ENCODE measurements around the gene OPA3. TPM values are rescaled to one million over a fixed set of nuclear protein-coding genes. Genes with fewer than 3 reads are reported as not detected.

Gene OPA3
- total RNA-seq, 1 experiment from 2014 or later: 15.2 TPM

DNA sequence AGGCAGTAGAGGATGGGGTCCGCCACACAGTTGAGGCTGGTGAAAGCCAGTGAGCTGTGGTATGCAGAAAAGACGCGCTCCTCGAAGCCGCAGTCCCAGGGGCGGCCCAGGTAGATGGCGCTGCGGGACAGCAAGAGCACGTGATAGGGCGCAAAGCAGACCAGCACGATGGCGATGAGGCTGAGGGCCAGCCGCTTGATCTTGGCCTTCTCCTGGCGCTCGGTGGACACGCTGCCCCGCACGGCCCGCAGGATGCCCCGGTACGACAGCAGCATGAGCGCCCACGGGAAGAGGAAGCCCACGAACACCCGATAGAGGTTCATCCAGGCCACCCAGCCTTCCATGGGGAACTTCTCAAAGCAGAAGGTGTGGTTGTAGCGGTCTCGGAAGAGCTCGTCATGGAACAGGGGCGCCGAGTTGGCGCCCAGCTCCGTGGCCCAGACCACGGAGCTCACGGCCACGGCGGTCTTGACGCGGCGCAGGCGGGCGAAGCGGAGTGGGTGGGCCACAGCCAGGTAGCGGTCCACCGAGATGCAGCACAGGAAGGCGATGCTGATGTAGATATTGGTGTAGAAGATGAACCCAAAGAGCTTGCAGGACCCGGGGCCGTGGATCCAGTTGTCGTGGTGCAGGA, 6.5 kb upstream of the OPA3 start:
- Histone ChIP-seq H3K27ac (no peak overlapping the region), H3K9me2 (ENCODE audit: insufficient read depth) (no peaks in the 10 kb centered on the region), H3K4me3 (no peak overlapping the region), H3F3A (ENCODE audit: insufficient read depth, low read depth) (no peaks in the 10 kb centered on the region), H3K79me2 (ENCODE audit: low read depth) (no peaks in the 10 kb centered on the region), H3K9me3 (ENCODE audit: insufficient read depth, low read depth) (no peaks in the 10 kb centered on the region), H3K4me1 (replicated peaks; ENCODE audit: insufficient read depth) (no peaks in the 10 kb centered on the region), H3K27me3 (ENCODE audit: insufficient read depth, low read depth) (no peaks in the 10 kb centered on the region), H3K4me2 (no peak overlapping the region), H3K36me3 (ENCODE audit: low read depth) (no peaks in the 10 kb centered on the region), H4K20me1 (ENCODE audit: insufficient read depth) (no peaks in the 10 kb centered on the region), H2AFZ (no peak overlapping the region)
- intact Hi-C loops (cut with micrococcal nuclease; ENCODE audit: unreplicated experiment): loop anchor here (2.0 kb wide), 1 partner anchor 90 kb away; no protein-coding TSS in a partner anchor
- ChIA-PET CTCF (interaction anchor here (0.6 to 1.9 kb wide), 3 partner anchors 51 to 779 kb away, joined by 4 to 11 read pairs (median 6); no protein-coding TSS in a partner anchor), POLR2A (ENCODE audit: unreplicated experiment) (interaction anchor here (0.6 kb wide), 1 partner anchor 134 kb away, joined by 19 read pairs; no protein-coding TSS in a partner anchor)
- DNase-seq: peak; percentile 30 to 62
- TF ChIP-seq EZH2 (IDR thresholded peaks at IDR 0.05; ENCODE audit: low read depth) (no peak), CTCF (conservative IDR thresholded peaks at IDR 0.05) (peak; percentile 49)
- no TSS peak for BruUV-seq (replicated peaks)

- no peak for TF ChIP-seq CTCF (conservative IDR thresholded peaks at IDR 0.05)
- TF ChIP-seq EZH2 (IDR thresholded peaks at IDR 0.05; ENCODE audit: low read depth): no peak
- BruUV-seq (replicated peaks): no TSS peak
- peaks cover 5% of the 10 kb centered on the region; the same call in 1 of the 2 replicates for H3F3A ChIP-seq (ENCODE audit: insufficient read depth, low read depth)
- ChIA-PET CTCF (interaction anchor here (0.6 to 1.9 kb wide), 2 partner anchors 52 to 90 kb away, joined by 6 to 11 read pairs; no protein-coding TSS in a partner anchor), POLR2A (ENCODE audit: unreplicated experiment) (interaction anchor here (0.6 kb wide), 1 partner anchor 134 kb away, joined by 19 read pairs; no protein-coding TSS in a partner anchor)
- H3K27me3 ChIP-seq (ENCODE audit: insufficient read depth, low read depth): no peaks in the 10 kb centered on the region
- no peak overlapping the region for H2AFZ ChIP-seq
- H3K9me2 ChIP-seq (ENCODE audit: insufficient read depth): no peaks in the 10 kb centered on the region
- intact Hi-C loops (cut with micrococcal nuclease; ENCODE audit: unreplicated experiment): loop anchor here (2.0 kb wide), 1 partner anchor 90 kb away; no protein-coding TSS in a partner anchor
- H3K9me3 ChIP-seq (ENCODE audit: insufficient read depth, low read depth): no peaks in the 10 kb centered on the region
- H3K79me2 ChIP-seq (ENCODE audit: low read depth): no peaks in the 10 kb centered on the region
- no peak overlapping the region for H3K4me2 ChIP-seq
- peak in 1 of 2 experiments; percentile 26 for DNase-seq
- H3K4me3 ChIP-seq: no peak overlapping the region
- H3K27ac ChIP-seq: no peak overlapping the region
- no peaks in the 10 kb centered on the region for H4K20me1 ChIP-seq (ENCODE audit: insufficient read depth)
- peaks cover 1% of the 10 kb centered on the region for H3K4me1 ChIP-seq (replicated peaks; ENCODE audit: insufficient read depth)
- no peaks in the 10 kb centered on the region for H3K36me3 ChIP-seq (ENCODE audit: low read depth)
These were observed 5.8 kb upstream of the OPA3 start for GRCh38 chr19:45590300-45591003.

- Histone ChIP-seq H3K79me2 (ENCODE audit: low read depth) (no peaks in the 10 kb centered on the region), H3K4me1 (replicated peaks; ENCODE audit: insufficient read depth) (peaks cover 5% of the 10 kb centered on the region), H3K4me3 (no peak overlapping the region), H4K20me1 (ENCODE audit: insufficient read depth) (no peaks in the 10 kb centered on the region), H3K9me3 (ENCODE audit: insufficient read depth, low read depth) (no peaks in the 10 kb centered on the region), H2AFZ (no peak overlapping the region), H3K9me2 (ENCODE audit: insufficient read depth) (no peaks in the 10 kb centered on the region), H3K27ac (no peak overlapping the region), H3K36me3 (ENCODE audit: low read depth) (no peaks in the 10 kb centered on the region), H3K4me2 (no peak overlapping the region), H3K27me3 (ENCODE audit: insufficient read depth, low read depth) (no peaks in the 10 kb centered on the region), H3F3A (ENCODE audit: insufficient read depth, low read depth) (peaks cover 9% of the 10 kb centered on the region; the same call in 1 of the 2 replicates)
- DNase-seq: peak in 1 of 2 experiments; percentile 31
- intact Hi-C loops (cut with micrococcal nuclease; ENCODE audit: unreplicated experiment): loop anchor here (2.0 kb wide), 1 partner anchor 91 kb away; no protein-coding TSS in a partner anchor
- POLR2A ChIA-PET (ENCODE audit: unreplicated experiment): no interaction called here
- no peak for TF ChIP-seq CTCF (conservative IDR thresholded peaks at IDR 0.05)
- no peak for TF ChIP-seq EZH2 (IDR thresholded peaks at IDR 0.05; ENCODE audit: low read depth)
- CTCF ChIA-PET: no interaction called here
- BruUV-seq (replicated peaks): no TSS peak
These were observed 5.2 kb upstream of the OPA3 start for GRCh38 chr19:45589768-45590167.

Measured in PC-9 (cell line).